Tongue (tissue), 2 donors: Measurements from ENCODE around the gene ALDH1A1. TPM values are rescaled to one million over a fixed set of nuclear protein-coding genes. Genes with fewer than 3 reads are reported as not detected.
A peak's percentile ranks its signal among the peaks of the same experiment; 100 is the strongest.
"Not testable (repeated sequence)": the region's sequence is repeated elsewhere in the genome, so short reads cannot be mapped to it uniquely, and the experiment has no call there.

Experiments
- DNase-seq: peaks from one replicate; pipeline ENCODE4 v3.0.0-alpha.2; 2015
- total RNA-seq: library from RNA; depleted of rRNA; stranded (reverse); fragments of >200 nt; gene quantifications from one replicate; pipeline ENCODE4 v1.2.3, GENCODE V29; 2014

The ALDH1A1 gene
- total RNA-seq, 1 donor from 2014 or later = 62.8 TPM

DNA sequence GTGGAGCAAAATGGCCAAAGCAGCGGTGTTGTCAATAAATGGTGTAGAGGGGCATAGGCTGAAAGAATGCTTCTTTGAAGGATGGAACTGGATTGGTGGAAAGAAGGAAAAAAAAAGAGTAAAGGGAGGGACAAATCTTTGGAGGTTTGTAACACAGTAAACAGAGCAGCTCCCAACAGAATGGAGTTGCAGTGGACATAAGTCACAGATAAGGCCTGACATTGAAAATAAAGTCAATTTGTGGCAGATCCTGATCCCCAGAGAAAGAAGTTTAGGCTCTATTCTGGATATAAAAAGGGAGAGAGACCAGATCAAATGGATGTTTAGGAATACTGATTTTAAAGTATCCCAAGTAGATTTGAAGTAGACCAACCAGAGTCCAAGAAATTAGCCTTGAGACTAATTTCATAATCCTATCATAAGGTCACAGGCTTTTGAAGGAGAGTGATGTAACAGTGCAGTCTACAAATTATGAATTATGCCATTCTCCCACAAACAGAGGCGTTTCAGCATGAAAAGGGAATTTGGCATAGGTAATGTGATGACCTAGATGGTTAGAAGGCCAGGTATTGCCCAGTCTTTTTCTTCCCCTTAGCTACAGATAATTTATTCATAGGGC, 8.9 kb downstream of the ALDH1A1 start:
- DNase-seq = no peak

GRCh38 chr9:72942451-72942850, 10.4 kb downstream of the ALDH1A1 start:
- no peak for DNase-seq

- DNase-seq = not testable (repeated sequence)
These were observed 13.3 kb downstream of the ALDH1A1 start for GRCh38 chr9:72939581-72939980.

GRCh38 chr9:72937545-72937944, 15.3 kb downstream of the ALDH1A1 start:
- no peak for DNase-seq

GRCh38 chr9:72936679-72937078, 16.2 kb downstream of the ALDH1A1 start:
- no peak for DNase-seq

GRCh38 chr9:72936266-72936665, 16.6 kb downstream of the ALDH1A1 start:
- DNase-seq = no peak

- no peak for DNase-seq
These were observed 17.3 kb downstream of the ALDH1A1 start for GRCh38 chr9:72935595-72935994.

GRCh38 chr9:72933730-72934665, 18.9 kb downstream of the ALDH1A1 start:
- DNase-seq = no peak

DNA sequence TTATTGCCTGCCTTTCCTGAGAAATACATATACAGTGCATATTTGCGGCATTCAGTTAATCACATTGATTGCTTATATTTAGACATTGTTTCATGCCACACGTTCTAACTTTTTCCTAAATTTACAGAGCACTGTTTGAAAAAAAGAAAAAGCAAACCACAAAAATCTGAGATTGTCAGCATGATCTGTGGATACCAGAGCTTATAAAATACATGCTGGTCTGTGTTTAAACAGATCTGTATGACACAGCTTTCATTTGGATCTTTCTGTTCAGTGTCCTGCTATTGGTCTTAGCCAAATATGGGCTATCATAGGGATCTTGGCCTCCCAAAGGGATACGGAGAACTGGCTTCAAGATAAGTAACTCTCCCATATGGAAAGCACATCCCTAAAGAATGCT, 20.2 kb downstream of the ALDH1A1 start:
- no peak for DNase-seq

DNA sequence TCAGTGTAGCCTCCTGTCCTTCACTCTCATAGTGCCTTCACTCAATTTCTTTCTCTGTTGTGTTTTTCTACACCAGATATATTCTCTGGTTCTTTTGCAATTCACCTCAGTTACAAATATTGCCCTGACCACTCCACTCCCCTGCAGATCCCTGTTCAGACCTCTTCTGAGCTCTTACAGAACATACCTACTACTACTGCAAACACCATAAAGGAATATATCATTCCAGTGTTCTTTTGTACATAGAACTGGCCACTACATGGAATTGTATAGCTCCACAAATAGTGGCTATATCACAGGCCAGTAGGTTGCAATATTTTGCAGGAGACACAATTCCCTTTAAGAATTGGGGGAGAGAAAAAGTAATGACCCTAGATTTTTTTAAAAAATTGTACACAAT, 21.0 kb downstream of the ALDH1A1 start:
- DNase-seq = no peak

- no peak for DNase-seq
These were observed 21.4 kb downstream of the ALDH1A1 start for GRCh38 chr9:72931437-72931836.

DNA sequence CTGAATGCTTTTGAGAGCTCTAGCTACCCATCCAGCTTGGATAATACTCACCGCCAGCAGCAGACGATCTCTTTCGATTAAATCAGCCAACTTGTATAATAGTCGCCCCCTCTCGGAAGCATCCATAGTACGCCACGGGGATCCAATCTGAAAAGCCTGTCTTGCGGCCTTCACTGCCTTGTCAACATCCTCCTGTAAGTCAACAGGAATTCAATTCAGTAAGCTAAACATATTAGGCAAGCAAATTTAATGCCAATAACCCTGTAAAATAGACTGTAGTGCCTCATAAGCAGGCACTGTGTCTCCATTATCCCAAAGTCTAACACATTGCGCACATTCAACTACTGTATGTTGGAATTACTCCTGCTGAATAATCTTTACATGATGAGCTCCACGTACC, 22.0 kb downstream of the ALDH1A1 start:
- DNase-seq = no peak

DNA sequence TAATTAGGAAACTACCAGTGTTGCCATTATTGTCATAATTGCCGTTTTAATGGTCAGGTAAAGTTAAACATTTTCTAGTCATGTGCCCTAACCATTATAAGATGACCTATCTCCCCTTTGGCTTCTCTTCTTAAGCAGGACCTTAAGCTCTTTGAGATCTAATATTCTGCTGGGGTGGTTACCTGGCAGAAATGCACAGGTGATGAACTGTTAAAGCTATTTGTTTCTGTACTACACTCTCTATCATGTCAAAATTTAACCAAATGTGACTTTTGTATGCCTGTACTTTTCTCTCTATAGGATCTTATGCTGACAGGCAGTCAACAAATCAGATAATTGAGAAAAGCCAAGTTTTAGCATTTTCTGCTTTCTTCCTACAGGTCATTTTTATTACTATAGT, 23.3 kb downstream of the ALDH1A1 start:
- DNase-seq = no peak

GRCh38 chr9:72928042-72928507, 24.8 kb downstream of the ALDH1A1 start:
- no peak for DNase-seq

GRCh38 chr9:72926506-72926905, 26.3 kb downstream of the ALDH1A1 start:
- no peak for DNase-seq

DNA sequence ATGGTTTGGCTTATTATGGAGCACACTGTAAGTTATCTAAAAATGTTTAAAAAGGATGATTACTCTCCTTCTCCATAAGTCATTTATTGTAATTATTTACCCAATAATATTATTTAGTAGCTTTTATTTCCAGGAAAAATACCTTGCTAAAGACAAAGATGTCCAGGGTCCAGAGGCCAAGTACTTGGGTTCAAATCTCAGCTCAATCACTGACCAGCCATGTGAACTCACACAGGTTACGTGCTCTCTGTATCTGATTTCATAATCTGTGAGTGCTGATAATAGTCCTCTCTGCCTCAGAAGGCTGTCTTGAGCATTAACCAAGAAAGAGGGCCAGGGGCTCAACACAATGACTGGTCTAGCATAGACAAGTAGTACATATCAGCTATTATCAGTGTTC, 27.0 kb downstream of the ALDH1A1 start:
- DNase-seq = no peak

DNA sequence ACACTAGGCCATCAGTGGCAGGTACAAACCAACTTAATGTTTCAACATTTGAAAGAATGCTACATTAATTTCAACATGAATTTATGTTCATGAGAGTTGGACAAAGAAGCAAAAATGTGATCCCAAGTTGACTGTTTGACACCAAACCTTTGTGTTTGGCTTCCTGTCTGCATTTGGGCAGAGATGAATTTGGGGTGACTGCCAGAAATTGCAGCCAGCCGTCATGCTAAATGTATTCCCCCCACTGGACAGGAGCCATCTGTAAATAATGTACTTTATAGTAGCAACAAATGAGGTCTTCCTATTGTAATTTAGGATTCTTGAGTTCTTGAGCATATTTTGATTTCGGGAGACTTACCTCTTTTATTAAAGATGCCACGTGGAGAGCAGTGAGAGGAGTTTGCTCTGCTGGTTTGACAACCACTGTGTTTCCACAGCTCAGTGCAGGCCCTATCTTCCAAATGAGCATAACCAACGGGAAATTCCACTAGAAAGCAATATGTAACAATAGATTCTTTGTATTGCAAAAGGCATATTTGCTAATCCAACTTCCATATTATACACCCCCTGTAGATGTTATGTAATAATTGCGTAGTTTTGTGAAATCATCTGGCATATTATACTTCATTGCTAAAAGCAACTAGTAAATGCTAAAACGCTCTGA, 27.6 kb downstream of the ALDH1A1 start:
- DNase-seq = peak; percentile 58

GRCh38 chr9:72924154-72924790, 28.6 kb downstream of the ALDH1A1 start:
- DNase-seq = no peak

DNA sequence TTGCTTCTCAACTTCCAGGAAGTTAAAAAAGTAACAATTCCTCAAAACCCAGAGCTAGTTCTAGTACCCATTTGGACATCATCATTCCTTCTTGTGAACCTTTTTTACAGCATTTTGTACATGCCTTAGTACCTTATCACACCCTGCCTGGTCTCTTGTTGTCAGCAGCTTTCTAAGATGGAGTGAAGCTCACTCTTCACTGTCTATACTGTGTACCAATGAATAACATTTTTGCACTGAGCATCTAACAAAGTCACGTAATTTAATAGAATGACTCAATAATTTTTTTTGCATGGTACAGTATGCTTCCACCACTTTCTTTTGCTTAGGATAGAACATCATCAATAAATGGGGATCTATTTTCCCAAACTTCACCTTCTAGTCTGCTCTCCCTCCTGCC, 29.8 kb downstream of the ALDH1A1 start:
- no peak for DNase-seq

DNA sequence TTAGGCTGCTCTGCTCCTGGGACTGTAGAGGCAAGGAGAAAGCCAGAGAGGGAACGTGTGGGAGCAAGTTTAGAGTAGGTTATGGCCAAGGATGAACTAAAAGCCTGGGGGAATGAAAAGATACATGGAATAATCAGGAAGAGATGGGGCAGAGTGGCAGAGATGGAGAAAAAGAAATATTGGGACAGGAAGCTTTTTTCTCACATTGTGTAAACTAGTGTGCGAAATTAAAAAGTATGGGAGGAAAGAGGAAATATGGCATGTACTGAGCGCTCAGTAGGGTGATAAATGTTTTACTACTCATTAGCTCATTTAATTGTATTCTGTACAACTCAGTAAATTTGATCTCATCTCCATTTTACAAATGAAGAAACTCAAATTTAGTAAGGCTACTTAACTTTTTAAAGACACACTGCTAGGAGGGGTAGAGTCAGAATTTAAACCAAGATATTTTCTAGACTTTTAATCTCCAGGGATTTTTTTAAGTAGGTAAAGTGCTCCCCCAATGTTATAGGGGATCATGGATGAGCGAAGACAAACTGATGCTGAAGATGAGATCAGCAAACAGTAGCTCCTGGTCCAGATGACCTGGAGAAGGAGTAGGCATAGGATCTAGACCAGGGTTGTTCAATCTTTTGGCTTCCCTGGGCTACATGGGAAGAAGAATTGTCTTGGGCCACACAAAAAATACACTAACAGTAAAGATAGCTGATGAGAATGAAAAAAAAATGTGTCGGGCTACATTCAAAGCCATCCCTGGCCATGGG, 30.8 kb downstream of the ALDH1A1 start:
- DNase-seq = no peak

DNA sequence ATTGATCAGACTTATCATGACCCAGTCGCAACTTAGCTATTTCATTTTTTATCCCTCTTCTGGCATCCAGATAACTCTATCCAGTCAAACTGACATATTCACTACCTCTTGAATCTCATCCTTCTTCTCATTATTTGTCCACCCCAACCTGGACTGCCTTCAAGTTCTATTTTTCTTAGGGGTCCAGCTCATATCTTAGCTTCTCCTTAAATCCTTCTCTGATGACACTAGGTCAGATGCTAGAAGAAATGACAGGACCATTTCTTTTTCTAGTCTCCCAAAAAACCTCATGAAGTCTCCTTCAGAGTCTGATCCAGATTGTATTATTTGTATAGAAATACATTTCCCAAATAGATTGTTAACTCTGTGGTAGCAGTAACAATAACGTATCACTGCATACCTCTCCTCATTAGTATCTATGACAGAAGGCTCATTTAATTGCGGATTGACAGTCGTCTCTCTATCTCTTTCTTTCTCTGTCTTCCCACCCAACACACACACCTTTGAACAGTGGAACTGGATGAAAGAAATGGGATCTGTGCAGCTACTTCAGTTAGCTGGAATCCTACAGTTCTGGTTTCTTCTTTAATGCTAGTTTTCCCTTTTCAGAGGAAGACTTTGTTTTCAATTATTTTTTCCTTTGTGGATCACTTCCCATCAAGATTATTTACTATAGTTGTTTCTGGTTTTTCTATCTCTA, 33.5 kb downstream of the ALDH1A1 start:
- no peak for DNase-seq
